Breast epithelium (tissue), 3 donors: ENCODE results near the gene FLVCR2.

Experiments used
- CTCF ChIP-seq, 3 donors: fragments of 450-650 bp; IDR thresholded peaks; one replicate each; pipeline ENCODE4 v1.5.1; 2016 to 2017; ENCODE audit warnings: antibody characterized with exemption in 3 of 3, mild to moderate bottlenecking in 3 of 3, moderate library complexity in 3 of 3
- POLR2A ChIP-seq: fragments of 450-650 bp; IDR thresholded peaks from one replicate; pipeline ENCODE4 v1.6.1; 2016; ENCODE audit warnings: antibody characterized with exemption, mild to moderate bottlenecking, moderate library complexity
- POLR2AphosphoS5 ChIP-seq, 3 donors: sonication (generic); formaldehyde crosslinking; IDR thresholded peaks; one replicate each; pipeline ENCODE4 v1.6.1; 2017; ENCODE audit warnings: antibody characterized with exemption in 3 of 3

GRCh38 chr14:75553157-75553556 lies 25.3 kb upstream of the FLVCR2 start:
- TF ChIP-seq CTCF (IDR thresholded peaks at IDR 0.05) (no peak), POLR2AphosphoS5 (IDR thresholded peaks at IDR 0.05) (no peak), POLR2A (no peak)
